GM12878 (cell line): ENCODE data around the gene PRSS56. TPM values are rescaled to one million over a fixed set of nuclear protein-coding genes. Genes with fewer than 3 reads are reported as not detected.

Experiments
- ATAC-seq: fragments of 200-7000 bp; cut with Tn5 transposase; 3 replicates; pipeline ENCODE4 v1.9.1; 2020; ENCODE audit warnings: mild to moderate bottlenecking, moderate library complexity
- BruUV-seq: library from RNA; stranded (reverse); fragments of 400-500 nt; replicated peaks from 2 replicates; lab custom pipeline; 2021; lab: Mats Ljungman, UMichigan
- CTCF ChIA-PET: fragments of 300-600 bp; sonication (Branson Sonifier 250); formaldehyde crosslinking; extraction: SDS; loops from one replicate; lab custom pipeline; 2021; ENCODE audit warnings: inconsistent platforms; lab: Yijun Ruan, JAX
- POLR2A ChIA-PET: fragments of 350-600 bp; formaldehyde crosslinking; extraction: SDS; loops from one replicate; lab custom pipeline; 2021; ENCODE audit warnings: inconsistent platforms; lab: Charles Lee
- RAD21 ChIA-PET: fragments of 300-600 bp; sonication (Branson Sonifier 250); formaldehyde crosslinking; loops from one replicate; lab custom pipeline; 2023; ENCODE audit warnings: antibody characterized with exemption; ENCODE audit not compliant: unreplicated experiment; lab: Charles Lee
- SMC1A ChIA-PET: fragments of 300-600 bp; sonication (Branson Sonifier 250); formaldehyde crosslinking; loops from one replicate; lab custom pipeline; 2023; ENCODE audit not compliant: unreplicated experiment, uncharacterized antibody; lab: Charles Lee
- DNase-seq: peaks from one replicate; pipeline ENCODE4 v3.0.0-alpha.2; 2011; ENCODE audit warnings: low read depth, low spot score
- FAIRE-seq: peaks from 3 replicates; lab custom pipeline; 2011; peaks lifted over from hg19 to GRCh38; lab: Jason Lieb, UNC
- H2AFZ ChIP-seq: 2 replicates; pipeline ENCODE4 v1.6.0; 2011; ENCODE audit warnings: low read depth, low read length, control low read depth; ENCODE audit not compliant: control insufficient read depth
- H3K27ac ChIP-seq: 2 replicates; pipeline ENCODE4 v1.5.1; 2011; ENCODE audit warnings: control low read depth; ENCODE audit not compliant: control insufficient read depth, insufficient read depth
- H3K27me3 ChIP-seq, 2 experiments: replicated peaks in 1 of 2; 2 replicates each; pipeline versions ENCODE4 v1.6.0 to v1.6.1; 2011; ENCODE audit warnings: low read length in 1 of 2; ENCODE audit not compliant: control insufficient read depth in 2 of 2, insufficient read depth in 2 of 2
- H3K36me3 ChIP-seq, 2 experiments: 2 replicates each; pipeline ENCODE4 v1.5.1; 2011; ENCODE audit warnings: low read length in 1 of 2; ENCODE audit not compliant: control insufficient read depth in 2 of 2, insufficient read depth in 2 of 2
- H3K4me1 ChIP-seq: 2 replicates; pipeline ENCODE4 v1.6.1; 2011; ENCODE audit warnings: mild to moderate bottlenecking, low read length, moderate library complexity, mixed read lengths; ENCODE audit not compliant: control insufficient read depth, insufficient read depth
- H3K4me2 ChIP-seq: 2 replicates; pipeline ENCODE4 v1.6.0; 2011; ENCODE audit warnings: control low read depth; ENCODE audit not compliant: control insufficient read depth, insufficient read depth
- H3K4me3 ChIP-seq: fragments of 200-600 bp; sonication (generic); 2 replicates; pipeline ENCODE4 v1.5.1; 2016
- H3K79me2 ChIP-seq: 2 replicates; pipeline ENCODE4 v1.6.0; 2011; ENCODE audit warnings: low read length; ENCODE audit not compliant: control insufficient read depth, insufficient read depth
- H3K9ac ChIP-seq: 2 replicates; pipeline ENCODE4 v1.8.0; 2011; ENCODE audit warnings: low read length, control low read depth, mixed read lengths; ENCODE audit not compliant: control insufficient read depth, insufficient read depth
- H3K9me3 ChIP-seq: replicated peaks from 3 replicates; pipeline ENCODE4 v1.5.1; 2011; ENCODE audit warnings: mild to moderate bottlenecking, low read length; ENCODE audit not compliant: control insufficient read depth, insufficient read depth
- H4K20me1 ChIP-seq: 2 replicates; pipeline ENCODE4 v1.6.0; 2011; ENCODE audit not compliant: control insufficient read depth, insufficient read depth
- JUNB ChIP-seq: IDR thresholded peaks from 2 replicates; pipeline ENCODE4 v1.6.1; 2016; ENCODE audit warnings: antibody characterized with exemption, mild to moderate bottlenecking
- MYC ChIP-seq: IDR thresholded peaks from 2 replicates; pipeline ENCODE4 v1.6.1; 2011; ENCODE audit warnings: mild to moderate bottlenecking, low read length, moderate library complexity, inconsistent platforms; ENCODE audit not compliant: insufficient read depth, insufficient replicate concordance, insufficient read length, severe bottlenecking
- RUNX3 ChIP-seq: IDR thresholded peaks from 2 replicates; pipeline ENCODE4 v1.6.1; 2012; ENCODE audit warnings: low read length, inconsistent platforms
- SMAD1 ChIP-seq: fragments of 450-650 bp; IDR thresholded peaks from 2 replicates; pipeline ENCODE4 v1.6.1; 2018; ENCODE audit warnings: mild to moderate bottlenecking, low read depth; ENCODE audit not compliant: partially characterized antibody
- TBL1XR1 ChIP-seq: IDR thresholded peaks from 2 replicates; pipeline ENCODE4 v1.6.1; 2012; ENCODE audit warnings: low read depth, low read length, improper control_type of control experiment
- YBX1 ChIP-seq: fragments of 450-650 bp; IDR thresholded peaks from 2 replicates; pipeline ENCODE4 v1.6.1; 2016; ENCODE audit warnings: antibody characterized with exemption
- ZSCAN29 ChIP-seq: fragments of 450-650 bp; IDR thresholded peaks from 2 replicates; pipeline ENCODE4 v1.6.1; 2017; ENCODE audit warnings: mild to moderate bottlenecking, moderate library complexity
- WGBS: methylation state at CpG from one replicate; pipeline ENCODE4 v1.1.6; 2016; ENCODE audit warnings: low lambda C conversion rate; ENCODE audit not compliant: insufficient replicate concordance, insufficient coverage; ENCODE audit errors: missing lambda C conversion rate; 5-methylcytosine and 5-hydroxymethylcytosine counted together
- in situ Hi-C: fragments of 300-500 bp; cut with MboI; formaldehyde crosslinking; loops from 9 replicates; pipeline ENCODE4 v1.14.3; 2018; ENCODE audit warnings: mixed read lengths
- intact Hi-C: fragments of 100-400 bp; cut with micrococcal nuclease; formaldehyde crosslinking; loops from one replicate; pipeline ENCODE4 v1.14.2; 2022; ENCODE audit not compliant: unreplicated experiment
- polyA plus RNA-seq, 11 experiments: library from polyadenylated mRNA; depleted of rRNA in 4 of 11; unstranded in 6 of 11; stranded (reverse) in 5 of 11; fragments of >200 nt; fragmentation: Nextera tagmentation in 4 of 11; fragmentation: Illumina TruSeq in 1 of 11; extraction: Ambion mirVana in 4 of 11; extraction: Trizol in 1 of 11; gene quantifications; 1 replicate in 1 of 11; 2 replicates in 10 of 11; pipeline versions ENCODE4 v1.2.1 to v1.2.3, GENCODE V29; 2011 to 2016; ENCODE audit warnings: inconsistent platforms in 2 of 11, missing spikeins in 2 of 11, low read depth in 1 of 11
- total RNA-seq, 4 experiments: library from RNA; depleted of rRNA in 3 of 4; stranded (reverse); fragments of >200 nt in 3 of 4; fragmentation: Illumina TruSeq in 1 of 4; extraction: Trizol in 1 of 4; gene quantifications; 2 replicates each; pipeline versions ENCODE4 v1.2.1 to v1.2.3, GENCODE V29; 2013 to 2021
- TF ChIP-seq, protein P1 (sequence below): fragments of 450-650 bp; IDR thresholded peaks from 2 replicates; pipeline ENCODE4 v1.6.1; 2017; ENCODE audit warnings: mild to moderate bottlenecking, moderate library complexity
- TF ChIP-seq, protein P2 (sequence below): fragments of 450-650 bp; formaldehyde crosslinking; IDR thresholded peaks from 2 replicates; pipeline ENCODE4 v1.4.0; 2022; ENCODE audit warnings: mild to moderate bottlenecking, moderate library complexity
- TF ChIP-seq, protein P3 (sequence below): fragments of 450-650 bp; IDR thresholded peaks from 2 replicates; pipeline ENCODE4 v1.6.1; 2017; ENCODE audit warnings: mild to moderate bottlenecking, moderate library complexity
- TF ChIP-seq, protein P4 (sequence below): fragments of 450-650 bp; IDR thresholded peaks from 2 replicates; pipeline ENCODE4 v1.6.1; 2014; ENCODE audit warnings: mild to moderate bottlenecking

Gene PRSS56
- total and polyA plus RNA-seq, 10 of the 15 experiments (the other 5 are each of a cell fraction or from before 2014, with no cell fraction given), result not detected

DNA sequence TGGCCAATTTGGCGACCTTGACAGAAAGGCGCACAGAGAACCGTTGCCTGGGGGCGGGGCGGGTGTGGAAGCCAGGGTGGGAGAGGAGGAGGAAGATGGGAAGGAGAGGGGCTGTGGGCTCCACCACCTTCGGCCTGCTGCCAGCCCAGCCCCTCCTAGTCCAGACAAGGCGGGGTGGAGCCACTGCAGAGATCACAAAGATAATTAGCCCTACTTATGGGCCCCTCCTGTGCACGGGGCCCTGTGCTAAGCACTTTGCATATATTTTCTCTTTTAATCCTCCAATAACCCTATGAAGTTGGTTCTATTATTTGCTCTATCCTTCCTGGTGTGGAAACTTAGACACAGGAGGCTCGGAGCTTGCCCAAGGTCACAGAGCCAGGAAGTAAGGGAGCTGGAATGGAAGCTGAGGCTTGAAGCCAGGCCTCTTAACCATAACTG is 18.8 kb upstream of the PRSS56 start:
- H2AFZ ChIP-seq, result no peak overlapping the region
- no peak overlapping the region for H3K4me3 ChIP-seq
- H3K36me3 ChIP-seq, result no peaks in the 10 kb centered on the region
- no peak overlapping the region for H3K4me2 ChIP-seq
- ATAC-seq (no peak), DNase-seq (no peak), FAIRE-seq (no peak)
- H3K79me2 ChIP-seq, result no peaks in the 10 kb centered on the region
- SMC1A ChIA-PET, result no interaction called here
- H3K4me1 ChIP-seq, result no peaks in the 10 kb centered on the region
- intact Hi-C loops, result no loop called here
- no peaks in the 10 kb centered on the region for H4K20me1 ChIP-seq
- 0% methylated on average over 4 of the region's 9 CpGs for WGBS
- H3K9ac ChIP-seq, result no peak overlapping the region
- peaks cover 5 to 12% of the 10 kb centered on the region in 2 experiments for H3K27me3 ChIP-seq
- CTCF ChIA-PET, result no interaction called here
- POLR2A ChIA-PET, result no interaction called here
- RAD21 ChIA-PET, result no interaction called here
- no peak overlapping the region for H3K27ac ChIP-seq
- no TSS peak for BruUV-seq
- no peaks in the 10 kb centered on the region for H3K9me3 ChIP-seq
- in situ Hi-C loops, result no loop called here
- TF ChIP-seq, protein P1, sequence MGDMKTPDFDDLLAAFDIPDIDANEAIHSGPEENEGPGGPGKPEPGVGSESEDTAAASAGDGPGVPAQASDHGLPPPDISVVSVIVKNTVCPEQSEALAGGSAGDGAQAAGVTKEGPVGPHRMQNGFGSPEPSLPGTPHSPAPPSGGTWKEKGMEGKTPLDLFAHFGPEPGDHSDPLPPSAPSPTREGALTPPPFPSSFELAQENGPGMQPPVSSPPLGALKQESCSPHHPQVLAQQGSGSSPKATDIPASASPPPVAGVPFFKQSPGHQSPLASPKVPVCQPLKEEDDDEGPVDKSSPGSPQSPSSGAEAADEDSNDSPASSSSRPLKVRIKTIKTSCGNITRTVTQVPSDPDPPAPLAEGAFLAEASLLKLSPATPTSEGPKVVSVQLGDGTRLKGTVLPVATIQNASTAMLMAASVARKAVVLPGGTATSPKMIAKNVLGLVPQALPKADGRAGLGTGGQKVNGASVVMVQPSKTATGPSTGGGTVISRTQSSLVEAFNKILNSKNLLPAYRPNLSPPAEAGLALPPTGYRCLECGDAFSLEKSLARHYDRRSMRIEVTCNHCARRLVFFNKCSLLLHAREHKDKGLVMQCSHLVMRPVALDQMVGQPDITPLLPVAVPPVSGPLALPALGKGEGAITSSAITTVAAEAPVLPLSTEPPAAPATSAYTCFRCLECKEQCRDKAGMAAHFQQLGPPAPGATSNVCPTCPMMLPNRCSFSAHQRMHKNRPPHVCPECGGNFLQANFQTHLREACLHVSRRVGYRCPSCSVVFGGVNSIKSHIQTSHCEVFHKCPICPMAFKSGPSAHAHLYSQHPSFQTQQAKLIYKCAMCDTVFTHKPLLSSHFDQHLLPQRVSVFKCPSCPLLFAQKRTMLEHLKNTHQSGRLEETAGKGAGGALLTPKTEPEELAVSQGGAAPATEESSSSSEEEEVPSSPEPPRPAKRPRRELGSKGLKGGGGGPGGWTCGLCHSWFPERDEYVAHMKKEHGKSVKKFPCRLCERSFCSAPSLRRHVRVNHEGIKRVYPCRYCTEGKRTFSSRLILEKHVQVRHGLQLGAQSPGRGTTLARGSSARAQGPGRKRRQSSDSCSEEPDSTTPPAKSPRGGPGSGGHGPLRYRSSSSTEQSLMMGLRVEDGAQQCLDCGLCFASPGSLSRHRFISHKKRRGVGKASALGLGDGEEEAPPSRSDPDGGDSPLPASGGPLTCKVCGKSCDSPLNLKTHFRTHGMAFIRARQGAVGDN, result no peak
- TF ChIP-seq, protein P2, sequence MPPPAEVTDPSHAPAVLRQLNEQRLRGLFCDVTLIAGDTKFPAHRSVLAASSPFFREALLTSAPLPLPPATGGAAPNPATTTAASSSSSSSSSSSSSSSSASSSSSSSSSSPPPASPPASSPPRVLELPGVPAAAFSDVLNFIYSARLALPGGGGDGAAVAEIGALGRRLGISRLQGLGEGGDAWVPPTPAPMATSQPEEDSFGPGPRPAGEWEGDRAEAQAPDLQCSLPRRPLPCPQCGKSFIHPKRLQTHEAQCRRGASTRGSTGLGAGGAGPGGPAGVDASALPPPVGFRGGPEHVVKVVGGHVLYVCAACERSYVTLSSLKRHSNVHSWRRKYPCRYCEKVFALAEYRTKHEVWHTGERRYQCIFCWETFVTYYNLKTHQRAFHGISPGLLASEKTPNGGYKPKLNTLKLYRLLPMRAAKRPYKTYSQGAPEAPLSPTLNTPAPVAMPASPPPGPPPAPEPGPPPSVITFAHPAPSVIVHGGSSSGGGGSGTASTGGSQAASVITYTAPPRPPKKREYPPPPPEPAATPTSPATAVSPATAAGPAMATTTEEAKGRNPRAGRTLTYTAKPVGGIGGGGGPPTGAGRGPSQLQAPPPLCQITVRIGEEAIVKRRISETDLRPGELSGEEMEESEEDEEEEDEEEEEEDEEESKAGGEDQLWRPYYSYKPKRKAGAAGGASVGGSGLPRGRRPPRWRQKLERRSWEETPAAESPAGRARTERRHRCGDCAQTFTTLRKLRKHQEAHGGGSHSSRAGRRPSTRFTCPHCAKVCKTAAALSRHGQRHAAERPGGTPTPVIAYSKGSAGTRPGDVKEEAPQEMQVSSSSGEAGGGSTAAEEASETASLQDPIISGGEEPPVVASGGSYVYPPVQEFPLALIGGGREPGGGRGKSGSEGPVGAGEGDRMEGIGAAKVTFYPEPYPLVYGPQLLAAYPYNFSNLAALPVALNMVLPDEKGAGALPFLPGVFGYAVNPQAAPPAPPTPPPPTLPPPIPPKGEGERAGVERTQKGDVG (CRISPR knock-in tag), result no peak
- TF ChIP-seq, protein P3, sequence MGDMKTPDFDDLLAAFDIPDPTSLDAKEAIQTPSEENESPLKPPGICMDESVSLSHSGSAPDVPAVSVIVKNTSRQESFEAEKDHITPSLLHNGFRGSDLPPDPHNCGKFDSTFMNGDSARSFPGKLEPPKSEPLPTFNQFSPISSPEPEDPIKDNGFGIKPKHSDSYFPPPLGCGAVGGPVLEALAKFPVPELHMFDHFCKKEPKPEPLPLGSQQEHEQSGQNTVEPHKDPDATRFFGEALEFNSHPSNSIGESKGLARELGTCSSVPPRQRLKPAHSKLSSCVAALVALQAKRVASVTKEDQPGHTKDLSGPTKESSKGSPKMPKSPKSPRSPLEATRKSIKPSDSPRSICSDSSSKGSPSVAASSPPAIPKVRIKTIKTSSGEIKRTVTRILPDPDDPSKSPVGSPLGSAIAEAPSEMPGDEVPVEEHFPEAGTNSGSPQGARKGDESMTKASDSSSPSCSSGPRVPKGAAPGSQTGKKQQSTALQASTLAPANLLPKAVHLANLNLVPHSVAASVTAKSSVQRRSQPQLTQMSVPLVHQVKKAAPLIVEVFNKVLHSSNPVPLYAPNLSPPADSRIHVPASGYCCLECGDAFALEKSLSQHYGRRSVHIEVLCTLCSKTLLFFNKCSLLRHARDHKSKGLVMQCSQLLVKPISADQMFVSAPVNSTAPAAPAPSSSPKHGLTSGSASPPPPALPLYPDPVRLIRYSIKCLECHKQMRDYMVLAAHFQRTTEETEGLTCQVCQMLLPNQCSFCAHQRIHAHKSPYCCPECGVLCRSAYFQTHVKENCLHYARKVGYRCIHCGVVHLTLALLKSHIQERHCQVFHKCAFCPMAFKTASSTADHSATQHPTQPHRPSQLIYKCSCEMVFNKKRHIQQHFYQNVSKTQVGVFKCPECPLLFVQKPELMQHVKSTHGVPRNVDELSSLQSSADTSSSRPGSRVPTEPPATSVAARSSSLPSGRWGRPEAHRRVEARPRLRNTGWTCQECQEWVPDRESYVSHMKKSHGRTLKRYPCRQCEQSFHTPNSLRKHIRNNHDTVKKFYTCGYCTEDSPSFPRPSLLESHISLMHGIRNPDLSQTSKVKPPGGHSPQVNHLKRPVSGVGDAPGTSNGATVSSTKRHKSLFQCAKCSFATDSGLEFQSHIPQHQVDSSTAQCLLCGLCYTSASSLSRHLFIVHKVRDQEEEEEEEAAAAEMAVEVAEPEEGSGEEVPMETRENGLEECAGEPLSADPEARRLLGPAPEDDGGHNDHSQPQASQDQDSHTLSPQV, result no peak
- TF ChIP-seq YBX1, result no peak
- TF ChIP-seq, protein P4, sequence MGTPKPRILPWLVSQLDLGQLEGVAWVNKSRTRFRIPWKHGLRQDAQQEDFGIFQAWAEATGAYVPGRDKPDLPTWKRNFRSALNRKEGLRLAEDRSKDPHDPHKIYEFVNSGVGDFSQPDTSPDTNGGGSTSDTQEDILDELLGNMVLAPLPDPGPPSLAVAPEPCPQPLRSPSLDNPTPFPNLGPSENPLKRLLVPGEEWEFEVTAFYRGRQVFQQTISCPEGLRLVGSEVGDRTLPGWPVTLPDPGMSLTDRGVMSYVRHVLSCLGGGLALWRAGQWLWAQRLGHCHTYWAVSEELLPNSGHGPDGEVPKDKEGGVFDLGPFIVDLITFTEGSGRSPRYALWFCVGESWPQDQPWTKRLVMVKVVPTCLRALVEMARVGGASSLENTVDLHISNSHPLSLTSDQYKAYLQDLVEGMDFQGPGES, result no peak
- no peak for TF ChIP-seq MYC
- no peak for TF ChIP-seq SMAD1
- no peak for TF ChIP-seq TBL1XR1
- no peak for TF ChIP-seq RUNX3
- no peak for TF ChIP-seq JUNB
- TF ChIP-seq ZSCAN29, result no peak
